Parathyroid adenoma (tissue), 2 donors: Measurements from ENCODE around the gene CNPY4.

Experiments
- H2AFZ ChIP-seq: fragments of 300-600 bp; sonication (generic); one replicate; pipeline ENCODE4 v1.7.0; 2017; ENCODE audit warnings: antibody characterized with exemption, mild to moderate bottlenecking
- H3K27ac ChIP-seq: fragments of 300-600 bp; sonication (generic); one replicate; pipeline ENCODE4 v1.7.0; 2017
- H3K27me3 ChIP-seq: fragments of 300-600 bp; sonication (generic); one replicate; pipeline ENCODE4 v1.7.0; 2017; ENCODE audit warnings: low read length; ENCODE audit not compliant: control insufficient read depth, insufficient read depth
- H3K36me3 ChIP-seq: fragments of 300-600 bp; sonication (generic); one replicate; pipeline ENCODE4 v1.7.0; 2017; ENCODE audit warnings: low read length; ENCODE audit not compliant: control insufficient read depth, insufficient read depth
- H3K4me1 ChIP-seq: fragments of 300-600 bp; sonication (generic); one replicate; pipeline ENCODE4 v1.7.0; 2017; ENCODE audit warnings: control low read depth
- H3K4me2 ChIP-seq: fragments of 300-600 bp; sonication (generic); one replicate; pipeline ENCODE4 v1.7.0; 2017; ENCODE audit warnings: low read length
- H3K4me3 ChIP-seq: fragments of 300-600 bp; sonication (generic); one replicate; pipeline ENCODE4 v1.7.0; 2017; ENCODE audit warnings: low read depth, low read length
- H3K79me2 ChIP-seq: fragments of 300-600 bp; sonication (generic); one replicate; pipeline ENCODE4 v1.7.0; 2017; ENCODE audit warnings: control low read depth
- H3K9ac ChIP-seq: fragments of 300-600 bp; sonication (generic); one replicate; pipeline ENCODE4 v1.7.0; 2017; ENCODE audit warnings: mild to moderate bottlenecking
- H3K9me3 ChIP-seq: fragments of 300-600 bp; sonication (generic); one replicate; pipeline ENCODE4 v1.7.0; 2017; ENCODE audit warnings: low read length; ENCODE audit not compliant: control insufficient read depth
- CTCF ChIP-seq: fragments of 300-600 bp; sonication (generic); IDR thresholded peaks from one replicate; pipeline ENCODE4 v1.7.0; 2017; ENCODE audit warnings: antibody characterized with exemption, mild to moderate bottlenecking
- donor health status: primary hyperparathyroidism.

Gene CNPY4

GRCh38 chr7:100081535-100082102 lies 37.8 kb upstream of the CNPY4 start, which contains the start of gene ZNF3:
Gene ZNF3, minus strand, starts transcription at chr7:100081723. Its CDS starts 4,366 bp downstream, at chr7:100077357.
- H3K9me3 ChIP-seq = no peaks in the 10 kb centered on the region
- H3K27ac ChIP-seq = peak within 1 kb of the TSS; percentile 74
- H3K4me2 ChIP-seq = peak within 1 kb of the TSS; percentile 97
- H2AFZ ChIP-seq = peak within 1 kb of the TSS; percentile 79
- peak; percentile 99 for TF ChIP-seq CTCF
- peaks cover 19% of the 10 kb centered on the region for H3K79me2 ChIP-seq
- peaks cover 12% of the 10 kb centered on the region for H3K4me1 ChIP-seq
- H3K4me3 ChIP-seq = peak within 1 kb of the TSS; percentile 78
- no peaks in the 10 kb centered on the region for H3K36me3 ChIP-seq
- H3K27me3 ChIP-seq = no peaks in the 10 kb centered on the region
- H3K9ac ChIP-seq = peak within 1 kb of the TSS; percentile 55

- Histone ChIP-seq H3K27ac (peak overlapping the region; percentile 74), H3K4me1 (peaks cover 13% of the 10 kb centered on the region), H3K9ac (no peak overlapping the region), H3K4me3 (peak overlapping the region; percentile 78), H3K79me2 (peaks cover 15% of the 10 kb centered on the region), H2AFZ (peak overlapping the region; percentile 71), H3K27me3 (no peaks in the 10 kb centered on the region), H3K9me3 (no peaks in the 10 kb centered on the region), H3K36me3 (no peaks in the 10 kb centered on the region), H3K4me2 (peak overlapping the region; percentile 52)
- no peak for TF ChIP-seq CTCF
These were observed 36.5 kb upstream of the CNPY4 start for GRCh38 chr7:100082978-100083377.

GRCh38 chr7:100085515-100085914 lies 33.9 kb upstream of the CNPY4 start:
- Histone ChIP-seq H3K36me3 (no peaks in the 10 kb centered on the region), H3K4me1 (peaks cover 19% of the 10 kb centered on the region), H3K27me3 (no peaks in the 10 kb centered on the region), H3K4me2 (no peak overlapping the region), H3K9me3 (no peaks in the 10 kb centered on the region), H3K27ac (no peak overlapping the region), H3K9ac (no peak overlapping the region), H3K4me3 (no peak overlapping the region), H3K79me2 (peaks cover 7% of the 10 kb centered on the region), H2AFZ (no peak overlapping the region)
- no peak for TF ChIP-seq CTCF

- H2AFZ ChIP-seq = no peak overlapping the region
- no peak overlapping the region for H3K9ac ChIP-seq
- no peaks in the 10 kb centered on the region for H3K36me3 ChIP-seq
- no peak for TF ChIP-seq CTCF
- peaks cover 18% of the 10 kb centered on the region for H3K4me1 ChIP-seq
- no peak overlapping the region for H3K4me2 ChIP-seq
- no peak overlapping the region for H3K4me3 ChIP-seq
- no peaks in the 10 kb centered on the region for H3K9me3 ChIP-seq
- no peaks in the 10 kb centered on the region for H3K27me3 ChIP-seq
- no peaks in the 10 kb centered on the region for H3K79me2 ChIP-seq
- H3K27ac ChIP-seq = no peak overlapping the region
These were observed 32.2 kb upstream of the CNPY4 start for GRCh38 chr7:100087055-100087750.
